PC-9 (cell line): ENCODE data around the gene LYPLAL1. TPM values are rescaled to one million over a fixed set of nuclear protein-coding genes. Genes with fewer than 3 reads are reported as not detected.

ENCODE experiments used
- BruUV-seq: library from RNA; stranded (reverse); fragments of 400-500 nt; replicated peaks from 2 replicates; lab custom pipeline; 2021; lab: Mats Ljungman, UMichigan
- CTCF ChIA-PET: fragments of 300-600 bp; sonication (Branson Sonifier 250); formaldehyde crosslinking; loops from one replicate; lab custom pipeline; 2022; ENCODE audit warnings: antibody characterized with exemption; lab: Charles Lee
- POLR2A ChIA-PET: fragments of 300-600 bp; sonication (Branson Sonifier 250); formaldehyde crosslinking; loops from one replicate; lab custom pipeline; 2022; ENCODE audit warnings: antibody characterized with exemption; ENCODE audit not compliant: unreplicated experiment; lab: Charles Lee
- DNase-seq, 2 experiments: peaks; one replicate each; pipeline versions ENCODE4 v3.0.0 to v3.0.0-alpha.2; 2015 to 2022; ENCODE audit warnings: mixed read lengths in 1 of 2
- H2AFZ ChIP-seq: fragments of 200-600 bp; sonication (generic); 2 replicates; pipeline ENCODE4 v1.8.1; 2017; ENCODE audit warnings: antibody characterized with exemption
- H3F3A ChIP-seq: fragments of 200-600 bp; sonication (generic); 2 replicates; pipeline ENCODE4 v1.8.1; 2017; ENCODE audit warnings: antibody characterized with exemption, mild to moderate bottlenecking, low read depth; ENCODE audit not compliant: insufficient read depth
- H3K27ac ChIP-seq: fragments of 200-600 bp; sonication (generic); 2 replicates; pipeline ENCODE4 v1.6.1; 2016; ENCODE audit warnings: mixed run types
- H3K27me3 ChIP-seq: fragments of 200-600 bp; sonication (generic); 2 replicates; pipeline ENCODE4 v1.6.1; 2016; ENCODE audit warnings: low read depth, mixed run types; ENCODE audit not compliant: insufficient read depth
- H3K36me3 ChIP-seq: fragments of 200-600 bp; sonication (generic); 2 replicates; pipeline ENCODE4 v1.6.1; 2016; ENCODE audit warnings: low read depth, mixed run types
- H3K4me1 ChIP-seq: fragments of 200-600 bp; sonication (generic); replicated peaks from 2 replicates; pipeline ENCODE4 v1.6.1; 2016; ENCODE audit warnings: mixed run types; ENCODE audit not compliant: insufficient read depth
- H3K4me2 ChIP-seq: fragments of 200-600 bp; sonication (generic); 2 replicates; pipeline ENCODE4 v1.6.1; 2017; ENCODE audit warnings: mixed run types
- H3K4me3 ChIP-seq: fragments of 200-600 bp; sonication (generic); 2 replicates; pipeline ENCODE4 v1.6.1; 2016; ENCODE audit warnings: mixed run types
- H3K79me2 ChIP-seq: fragments of 200-600 bp; sonication (generic); 2 replicates; pipeline ENCODE4 v1.6.1; 2017; ENCODE audit warnings: low read depth, mixed run types
- H3K9me2 ChIP-seq: fragments of 200-600 bp; sonication (generic); 2 replicates; pipeline ENCODE4 v1.8.1; 2017; ENCODE audit warnings: mild to moderate bottlenecking; ENCODE audit not compliant: insufficient read depth
- H3K9me3 ChIP-seq: fragments of 200-600 bp; sonication (generic); 2 replicates; pipeline ENCODE4 v1.8.1; 2016; ENCODE audit warnings: low read depth; ENCODE audit not compliant: insufficient read depth
- H4K20me1 ChIP-seq: fragments of 200-600 bp; sonication (generic); 2 replicates; pipeline ENCODE4 v1.8.1; 2017; ENCODE audit not compliant: insufficient read depth
- CTCF ChIP-seq: fragments of 200-600 bp; sonication (generic); conservative IDR thresholded peaks from 2 replicates; pipeline ENCODE4 v1.6.1; 2017; ENCODE audit warnings: mixed run types, antibody characterized with exemption, mild to moderate bottlenecking, moderate library complexity
- EZH2 ChIP-seq: fragments of 200-600 bp; sonication (generic); IDR thresholded peaks from 2 replicates; pipeline ENCODE4 v1.8.0; 2017; ENCODE audit warnings: antibody characterized with exemption, low read depth
- intact Hi-C: fragments of 100-400 bp; cut with micrococcal nuclease; formaldehyde crosslinking; loops from one replicate; pipeline ENCODE4 v1.10.0; 2022; ENCODE audit not compliant: unreplicated experiment
- total RNA-seq: library from RNA; stranded (reverse); gene quantifications from 2 replicates; pipeline ENCODE4 v1.2.3, GENCODE V29; 2021

The LYPLAL1 gene
- total RNA-seq, 1 experiment from 2014 or later: 57.0 TPM

- CTCF ChIA-PET: no interaction called here
Measured at GRCh38 chr1:219236933-219237610, 63.4 kb downstream of the LYPLAL1 start.

GRCh38 chr1:219239518-219239917, 65.8 kb downstream of the LYPLAL1 start:
- H3K4me3 ChIP-seq: no peak overlapping the region
- H3K27ac ChIP-seq: no peak overlapping the region
- no TSS peak for BruUV-seq
- CTCF ChIA-PET: no interaction called here
- no peak overlapping the region for H3K4me2 ChIP-seq
- no peaks in the 10 kb centered on the region for H3K27me3 ChIP-seq
- POLR2A ChIA-PET: no interaction called here
- no peaks in the 10 kb centered on the region for H3K79me2 ChIP-seq
- H3K4me1 ChIP-seq: no peaks in the 10 kb centered on the region
- H4K20me1 ChIP-seq: no peaks in the 10 kb centered on the region
- H3K36me3 ChIP-seq: no peaks in the 10 kb centered on the region
- no peak overlapping the region for H2AFZ ChIP-seq
- H3F3A ChIP-seq: no peaks in the 10 kb centered on the region
- intact Hi-C loops: no loop called here
- TF ChIP-seq CTCF (no peak), EZH2 (no peak)
- no peaks in the 10 kb centered on the region for H3K9me2 ChIP-seq
- DNase-seq: no peak
- H3K9me3 ChIP-seq: no peaks in the 10 kb centered on the region

More at GRCh38 chr1:219236933-219237610, 63.4 kb downstream of the LYPLAL1 start:
- Histone ChIP-seq H4K20me1 (no peaks in the 10 kb centered on the region), H3K4me2 (no peak overlapping the region), H3K4me3 (no peak overlapping the region), H3K9me2 (no peaks in the 10 kb centered on the region), H3K27me3 (no peaks in the 10 kb centered on the region), H3K36me3 (no peaks in the 10 kb centered on the region), H3K4me1 (no peaks in the 10 kb centered on the region), H3K27ac (no peak overlapping the region), H3F3A (no peaks in the 10 kb centered on the region), H3K79me2 (no peaks in the 10 kb centered on the region), H2AFZ (no peak overlapping the region), H3K9me3 (no peaks in the 10 kb centered on the region)
- POLR2A ChIA-PET: no interaction called here
- DNase-seq: no peak
- intact Hi-C loops: no loop called here
- TF ChIP-seq CTCF: no peak
- TF ChIP-seq EZH2: no peak
- BruUV-seq: no TSS peak

GRCh38 chr1:219244864-219245263, 71.2 kb downstream of the LYPLAL1 start:
- BruUV-seq: no TSS peak
- Histone ChIP-seq H3K27ac (no peak overlapping the region), H3K9me2 (no peaks in the 10 kb centered on the region), H4K20me1 (no peaks in the 10 kb centered on the region), H3K4me3 (no peak overlapping the region), H3K4me2 (no peak overlapping the region), H2AFZ (no peak overlapping the region), H3K27me3 (no peaks in the 10 kb centered on the region), H3K36me3 (no peaks in the 10 kb centered on the region), H3K4me1 (no peaks in the 10 kb centered on the region), H3K9me3 (no peaks in the 10 kb centered on the region), H3F3A (no peaks in the 10 kb centered on the region), H3K79me2 (no peaks in the 10 kb centered on the region)
- no peak for TF ChIP-seq CTCF
- TF ChIP-seq EZH2: no peak
- DNase-seq: no peak
- POLR2A ChIA-PET: no interaction called here
- CTCF ChIA-PET: no interaction called here
- intact Hi-C loops: no loop called here
